Dendritic cell treated with granulocyte-macrophage colony-stimulating factor and Interleukin-4, amounts not matched to agents 40 ng/mL and 50 ng/mL, for 4 days (primary cell): ENCODE data around the gene MCC.

Source experiments
- H3K27ac Mint-ChIP-seq: one replicate; pipeline ENCODE4 v1.8.0; 2022; ENCODE audit warnings: mild to moderate bottlenecking, mixed read lengths
- H3K27me3 Mint-ChIP-seq: one replicate; pipeline ENCODE4 v1.8.0; 2022; ENCODE audit warnings: mild to moderate bottlenecking, mixed read lengths
- H3K36me3 Mint-ChIP-seq: one replicate; pipeline ENCODE4 v1.8.0; 2022; ENCODE audit warnings: low read depth, mixed read lengths
- H3K4me1 Mint-ChIP-seq: one replicate; pipeline ENCODE4 v1.8.0; 2022; ENCODE audit warnings: low read depth, mixed read lengths
- H3K4me3 Mint-ChIP-seq: one replicate; pipeline ENCODE4 v1.8.0; 2022; ENCODE audit warnings: mild to moderate bottlenecking, moderate library complexity, mixed read lengths
- H3K9me3 Mint-ChIP-seq: one replicate; pipeline ENCODE4 v1.8.0; 2022; ENCODE audit warnings: mixed read lengths
- intact Hi-C: fragments of 100-400 bp; cut with micrococcal nuclease; formaldehyde crosslinking; loops from one replicate; pipeline ENCODE4 v1.15.0; 2022

Gene MCC

GRCh38 chr5:113039229-113039933 lies 448.9 kb downstream of the MCC start:
- no peak overlapping the region for H3K27ac Mint-ChIP-seq
- H3K4me3 Mint-ChIP-seq: no peak overlapping the region
- H3K27me3 Mint-ChIP-seq: peaks cover 7% of the 10 kb centered on the region
- no peaks in the 10 kb centered on the region for H3K4me1 Mint-ChIP-seq
- no peaks in the 10 kb centered on the region for H3K9me3 Mint-ChIP-seq
- intact Hi-C loops: no loop called here
- no peaks in the 10 kb centered on the region for H3K36me3 Mint-ChIP-seq

GRCh38 chr5:113038714-113039113 lies 449.5 kb downstream of the MCC start:
- peaks cover 7% of the 10 kb centered on the region for H3K27me3 Mint-ChIP-seq
- H3K36me3 Mint-ChIP-seq: no peaks in the 10 kb centered on the region
- no peak overlapping the region for H3K4me3 Mint-ChIP-seq
- intact Hi-C loops: no loop called here
- H3K4me1 Mint-ChIP-seq: no peaks in the 10 kb centered on the region
- H3K9me3 Mint-ChIP-seq: no peaks in the 10 kb centered on the region
- H3K27ac Mint-ChIP-seq: no peak overlapping the region

- no peaks in the 10 kb centered on the region for H3K9me3 Mint-ChIP-seq
- peaks cover 7% of the 10 kb centered on the region for H3K27me3 Mint-ChIP-seq
- intact Hi-C loops: no loop called here
- H3K27ac Mint-ChIP-seq: no peak overlapping the region
- H3K36me3 Mint-ChIP-seq: no peaks in the 10 kb centered on the region
- no peak overlapping the region for H3K4me3 Mint-ChIP-seq
- H3K4me1 Mint-ChIP-seq: no peaks in the 10 kb centered on the region
Measured at GRCh38 chr5:113038136-113038535, 450.1 kb downstream of the MCC start.

- Mint-ChIP-seq H3K4me3 (no peak overlapping the region), H3K4me1 (no peaks in the 10 kb centered on the region), H3K9me3 (no peaks in the 10 kb centered on the region), H3K36me3 (no peaks in the 10 kb centered on the region), H3K27ac (no peak overlapping the region), H3K27me3 (peaks cover 7% of the 10 kb centered on the region)
- intact Hi-C loops: no loop called here
Measured at GRCh38 chr5:113036826-113037225, 451.4 kb downstream of the MCC start.

GRCh38 chr5:113036321-113036720 lies 451.9 kb downstream of the MCC start:
- Mint-ChIP-seq H3K4me1 (no peaks in the 10 kb centered on the region), H3K27ac (no peak overlapping the region), H3K36me3 (no peaks in the 10 kb centered on the region)

GRCh38 chr5:113035096-113035495 lies 453.2 kb downstream of the MCC start:
- Mint-ChIP-seq H3K27me3 (peaks cover 4% of the 10 kb centered on the region), H3K36me3 (no peaks in the 10 kb centered on the region), H3K27ac (no peak overlapping the region), H3K4me3 (no peak overlapping the region), H3K9me3 (no peaks in the 10 kb centered on the region), H3K4me1 (no peaks in the 10 kb centered on the region)
- intact Hi-C loops: no loop called here

More at GRCh38 chr5:113036321-113036720, 451.9 kb downstream of the MCC start:
- Mint-ChIP-seq H3K4me3 (no peak overlapping the region), H3K9me3 (no peaks in the 10 kb centered on the region), H3K27me3 (peaks cover 7% of the 10 kb centered on the region)
- intact Hi-C loops: no loop called here

- Mint-ChIP-seq H3K4me1 (no peaks in the 10 kb centered on the region), H3K9me3 (no peaks in the 10 kb centered on the region), H3K36me3 (peaks cover 6% of the 10 kb centered on the region), H3K27ac (no peak overlapping the region), H3K4me3 (no peak overlapping the region), H3K27me3 (no peaks in the 10 kb centered on the region)
- intact Hi-C loops: no loop called here
Measured at GRCh38 chr5:113034182-113034773, 454.0 kb downstream of the MCC start.

GRCh38 chr5:113031557-113031956 lies 456.7 kb downstream of the MCC start:
- Mint-ChIP-seq H3K9me3 (no peaks in the 10 kb centered on the region), H3K27ac (no peak overlapping the region), H3K4me3 (no peak overlapping the region), H3K4me1 (no peaks in the 10 kb centered on the region), H3K36me3 (peaks cover 23% of the 10 kb centered on the region), H3K27me3 (no peaks in the 10 kb centered on the region)
- intact Hi-C loops: no loop called here

- Mint-ChIP-seq H3K4me1 (no peaks in the 10 kb centered on the region), H3K27ac (no peak overlapping the region), H3K9me3 (no peaks in the 10 kb centered on the region), H3K27me3 (no peaks in the 10 kb centered on the region), H3K36me3 (peaks cover 28% of the 10 kb centered on the region), H3K4me3 (no peak overlapping the region)
- intact Hi-C loops: no loop called here
Measured at GRCh38 chr5:113031104-113031503, 457.1 kb downstream of the MCC start.

GRCh38 chr5:113029614-113030013 lies 458.6 kb downstream of the MCC start:
- Mint-ChIP-seq H3K36me3 (peaks cover 39% of the 10 kb centered on the region), H3K4me3 (no peak overlapping the region), H3K27me3 (no peaks in the 10 kb centered on the region), H3K27ac (no peak overlapping the region), H3K4me1 (no peaks in the 10 kb centered on the region), H3K9me3 (no peaks in the 10 kb centered on the region)
- intact Hi-C loops: no loop called here

- Mint-ChIP-seq H3K4me1 (no peaks in the 10 kb centered on the region), H3K9me3 (no peaks in the 10 kb centered on the region), H3K4me3 (no peak overlapping the region), H3K27ac (no peak overlapping the region), H3K27me3 (no peaks in the 10 kb centered on the region), H3K36me3 (peaks cover 61% of the 10 kb centered on the region)
- intact Hi-C loops: no loop called here
Measured at GRCh38 chr5:113027431-113027830, 460.8 kb downstream of the MCC start.

- Mint-ChIP-seq H3K36me3 (peaks cover 65% of the 10 kb centered on the region), H3K27me3 (no peaks in the 10 kb centered on the region), H3K4me3 (no peak overlapping the region), H3K9me3 (no peaks in the 10 kb centered on the region), H3K27ac (no peak overlapping the region), H3K4me1 (no peaks in the 10 kb centered on the region)
- intact Hi-C loops: no loop called here
Measured at GRCh38 chr5:113027015-113027414, 461.2 kb downstream of the MCC start.

GRCh38 chr5:113026211-113026610 lies 462.0 kb downstream of the MCC start:
- Mint-ChIP-seq H3K4me3 (no peak overlapping the region), H3K9me3 (no peaks in the 10 kb centered on the region), H3K36me3 (peaks cover 72% of the 10 kb centered on the region), H3K4me1 (no peaks in the 10 kb centered on the region), H3K27me3 (no peaks in the 10 kb centered on the region), H3K27ac (no peak overlapping the region)
- intact Hi-C loops: no loop called here

GRCh38 chr5:113025596-113025995 lies 462.7 kb downstream of the MCC start:
- no peak overlapping the region for H3K4me3 Mint-ChIP-seq
- intact Hi-C loops: no loop called here
- H3K27ac Mint-ChIP-seq: no peak overlapping the region
- peaks cover 78% of the 10 kb centered on the region for H3K36me3 Mint-ChIP-seq
- H3K4me1 Mint-ChIP-seq: no peaks in the 10 kb centered on the region
- no peaks in the 10 kb centered on the region for H3K27me3 Mint-ChIP-seq
- no peaks in the 10 kb centered on the region for H3K9me3 Mint-ChIP-seq
